NCI-H1694 (cell line): Measurements from ENCODE around the gene MRGPRX1.
"Not testable (repeated sequence)": the region's sequence is repeated elsewhere in the genome, so short reads cannot be mapped to it uniquely, and the experiment has no call there.

ENCODE experiments used
- DNase-seq: peaks from one replicate; lab custom pipeline; 2025; lab: John Stamatoyannopoulos, UW

Gene MRGPRX1

GRCh38 chr11:18939314-18939713, at the start of gene MRGPRX1:
Gene MRGPRX1 (minus strand): TSS chr11:18939414. CDS start chr11:18934784, 4,630 bp downstream.
- DNase-seq, result no peak

- no peak for DNase-seq
Observed at GRCh38 chr11:18987454-18988231, 48.4 kb upstream of the MRGPRX1 start.

- DNase-seq, result no peak
Observed at GRCh38 chr11:18986744-18987143, 47.5 kb upstream of the MRGPRX1 start.

- DNase-seq, result no peak
Observed at GRCh38 chr11:18981897-18982296, 42.7 kb upstream of the MRGPRX1 start.

GRCh38 chr11:18974192-18974591, 35.0 kb upstream of the MRGPRX1 start:
- DNase-seq, result no peak

- no peak for DNase-seq
Observed at GRCh38 chr11:18972336-18972735, 33.1 kb upstream of the MRGPRX1 start.

- no peak for DNase-seq
Observed at GRCh38 chr11:18969720-18970119, 30.5 kb upstream of the MRGPRX1 start.

- no peak for DNase-seq
Observed at GRCh38 chr11:18958221-18958910, 19.2 kb upstream of the MRGPRX1 start.

GRCh38 chr11:18956630-18957029, 17.4 kb upstream of the MRGPRX1 start:
- DNase-seq, result no peak

- DNase-seq, result no peak
Observed at GRCh38 chr11:18936002-18936673, 3.1 kb downstream of the MRGPRX1 start.

- no peak for DNase-seq
Observed at GRCh38 chr11:18934195-18934814, 4.9 kb downstream of the MRGPRX1 start.

- DNase-seq, result no peak
Observed at GRCh38 chr11:18927550-18928322, 11.5 kb downstream of the MRGPRX1 start.

- DNase-seq, result not testable (repeated sequence)
Observed at GRCh38 chr11:18925426-18925825, 13.8 kb downstream of the MRGPRX1 start.

- DNase-seq, result no peak
Observed at GRCh38 chr11:18912883-18913282, 26.3 kb downstream of the MRGPRX1 start.

GRCh38 chr11:18907391-18907790, 31.8 kb downstream of the MRGPRX1 start:
- DNase-seq, result no peak

GRCh38 chr11:18900637-18901036, 38.6 kb downstream of the MRGPRX1 start:
- DNase-seq, result not testable (repeated sequence)

GRCh38 chr11:18900151-18900611, 39.0 kb downstream of the MRGPRX1 start:
- DNase-seq, result not testable (repeated sequence)

GRCh38 chr11:18891712-18892111, 47.5 kb downstream of the MRGPRX1 start:
- DNase-seq, result not testable (repeated sequence)

- no peak for DNase-seq
Observed at GRCh38 chr11:18890615-18891014, 48.6 kb downstream of the MRGPRX1 start.
